A549 (cell line): ENCODE measurements around the gene DPYSL4. TPM values are rescaled to one million over a fixed set of nuclear protein-coding genes. Genes with fewer than 3 reads are reported as not detected.

ENCODE experiments used
- ATAC-seq, 2 experiments: fragments of 200-7000 bp in 1 of 2; fragments of >200 bp in 1 of 2; cut with Nextera tagmentation in 1 of 2; cut with Tn5 transposase in 1 of 2; 3 replicates each; pipeline versions ENCODE4 v1.8.0 to v1.9.1; 2018 to 2020; ENCODE audit warnings: mild to moderate bottlenecking in 1 of 2, moderate library complexity in 1 of 2
- CTCF ChIA-PET: fragments of 300-600 bp; sonication (Branson Sonifier 250); formaldehyde crosslinking; extraction: SDS; loops from one replicate; lab custom pipeline; 2021; ENCODE audit warnings: antibody characterized with exemption, inconsistent platforms; lab: Yijun Ruan, JAX
- POLR2A ChIA-PET: fragments of 350-600 bp; formaldehyde crosslinking; extraction: SDS; loops from one replicate; lab custom pipeline; 2021; ENCODE audit warnings: antibody characterized with exemption, inconsistent platforms; lab: Yijun Ruan, JAX
- DNase-seq, 2 experiments: peaks; one replicate each; pipeline versions ENCODE4 v3.0.0 to v3.0.0-alpha.2; 2011 to 2016; ENCODE audit warnings: low read depth in 1 of 2, low spot score in 1 of 2
- FAIRE-seq: peaks from 2 replicates; lab custom pipeline; 2011; peaks lifted over from hg19 to GRCh38; lab: Jason Lieb, UNC
- H3K27ac ChIP-seq, 2 experiments: fragments of >200 bp; sonication (Bioruptor Twin); formaldehyde crosslinking; 3 replicates each; pipeline ENCODE4 v1.5.1; 2016 to 2017
- H3K4me1 ChIP-seq: fragments of >200 bp; sonication (Bioruptor Twin); formaldehyde crosslinking; 3 replicates; pipeline ENCODE4 v1.6.1; 2016
- H3K4me2 ChIP-seq: fragments of >200 bp; sonication (Bioruptor Twin); formaldehyde crosslinking; 3 replicates; pipeline ENCODE4 v1.6.1; 2016
- H3K4me3 ChIP-seq: fragments of >200 bp; sonication (Bioruptor Twin); formaldehyde crosslinking; 3 replicates; pipeline ENCODE4 v1.5.1; 2016
- H3K9me3 ChIP-seq: fragments of >200 bp; sonication (Bioruptor Twin); formaldehyde crosslinking; 3 replicates; pipeline ENCODE4 v1.6.1; 2016
- ATOH8 ChIP-seq: fragments of 250-450 bp; sonication (Bioruptor Pico); IDR thresholded peaks from 2 replicates; pipeline ENCODE4 v1.5.0; 2020; ENCODE audit warnings: low read depth, mild to moderate bottlenecking, moderate library complexity
- CBX2 ChIP-seq: fragments of 200-600 bp; sonication (generic); IDR thresholded peaks from 2 replicates; pipeline ENCODE4 v1.6.1; 2016; ENCODE audit warnings: low read depth, mild to moderate bottlenecking, borderline replicate concordance
- CBX8 ChIP-seq: fragments of 200-600 bp; sonication (generic); IDR thresholded peaks from 2 replicates; pipeline ENCODE4 v1.6.1; 2016
- CEBPB ChIP-seq, 2 experiments: fragments of >200 bp in 1 of 2; sonication (Bioruptor Twin) in 1 of 2; formaldehyde crosslinking in 1 of 2; IDR thresholded peaks; 2 replicates each; pipeline ENCODE4 v1.6.1; 2012 to 2016
- FOSB ChIP-seq: fragments of 250-450 bp; sonication (Bioruptor Pico); IDR thresholded peaks from 2 replicates; pipeline ENCODE4 v1.5.0; 2020; ENCODE audit warnings: mild to moderate bottlenecking, moderate library complexity
- FOSL2 ChIP-seq, 2 experiments: fragments of 450-650 bp in 1 of 2; fragments of >200 bp in 1 of 2; sonication (Bioruptor Twin) in 1 of 2; formaldehyde crosslinking; IDR thresholded peaks; 2 replicates each; pipeline versions ENCODE4 v1.5.0 to v1.6.1; 2016 to 2020; ENCODE audit warnings: mild to moderate bottlenecking in 1 of 2, moderate library complexity in 1 of 2
- GATA3 ChIP-seq: IDR thresholded peaks from 2 replicates; pipeline ENCODE4 v1.6.1; 2012; ENCODE audit warnings: borderline replicate concordance
- HES2 ChIP-seq: fragments of >200 bp; sonication (Bioruptor Twin); formaldehyde crosslinking; IDR thresholded peaks from 2 replicates; pipeline ENCODE4 v1.6.1; 2016
- HEYL ChIP-seq: fragments of 250-450 bp; sonication (Bioruptor Pico); IDR thresholded peaks from 2 replicates; pipeline ENCODE4 v1.8.0; 2021; ENCODE audit warnings: mild to moderate bottlenecking, moderate library complexity
- HMGXB4 ChIP-seq: fragments of 250-450 bp; sonication (Bioruptor Pico); IDR thresholded peaks from 2 replicates; pipeline ENCODE4 v1.5.0; 2021; ENCODE audit warnings: mild to moderate bottlenecking, moderate library complexity, borderline replicate concordance
- HOXB13 ChIP-seq: fragments of 250-450 bp; sonication (Bioruptor Pico); IDR thresholded peaks from 2 replicates; pipeline ENCODE4 v1.5.0; 2020; ENCODE audit warnings: low read depth, mild to moderate bottlenecking, moderate library complexity
- HOXB5 ChIP-seq: fragments of 250-450 bp; sonication (Bioruptor Pico); IDR thresholded peaks from 2 replicates; pipeline ENCODE4 v1.5.0; 2020; ENCODE audit warnings: mild to moderate bottlenecking, moderate library complexity
- JUNB ChIP-seq: fragments of >200 bp; sonication (Bioruptor Twin); formaldehyde crosslinking; IDR thresholded peaks from 2 replicates; pipeline ENCODE4 v1.6.1; 2016
- KDM1A ChIP-seq: fragments of 200-600 bp; sonication (generic); IDR thresholded peaks from 2 replicates; pipeline ENCODE4 v1.6.1; 2016; ENCODE audit warnings: low read depth, mild to moderate bottlenecking
- MYC ChIP-seq: IDR thresholded peaks from 2 replicates; pipeline ENCODE4 v1.6.1; 2012; ENCODE audit warnings: mild to moderate bottlenecking, inconsistent platforms, low read length, improper control_type of control experiment, borderline replicate concordance
- NR3C1 ChIP-seq: fragments of >200 bp; sonication (Bioruptor Twin); formaldehyde crosslinking; IDR thresholded peaks from 3 replicates; pipeline ENCODE4 v1.6.1; 2017
- PBX3 ChIP-seq: IDR thresholded peaks from 2 replicates; pipeline ENCODE4 v1.6.1; 2012
- PHF8 ChIP-seq: fragments of 200-600 bp; sonication (generic); IDR thresholded peaks from 2 replicates; pipeline ENCODE4 v1.6.1; 2016; ENCODE audit warnings: low read depth, mild to moderate bottlenecking, antibody characterized with exemption, moderate library complexity, borderline replicate concordance
- POLR2A ChIP-seq: IDR thresholded peaks from 2 replicates; pipeline ENCODE4 v1.6.1; 2012; ENCODE audit warnings: mild to moderate bottlenecking, low read length
- RNF2 ChIP-seq: fragments of 200-600 bp; sonication (generic); IDR thresholded peaks from 2 replicates; pipeline ENCODE4 v1.6.1; 2016; ENCODE audit warnings: low read depth, mild to moderate bottlenecking, antibody characterized with exemption, moderate library complexity, borderline replicate concordance
- ZFP36 ChIP-seq: fragments of 450-650 bp; IDR thresholded peaks from 2 replicates; pipeline ENCODE4 v1.6.1; 2014; ENCODE audit warnings: borderline replicate concordance; ENCODE audit not compliant: partially characterized antibody
- WGBS: methylation state at CpG from one replicate; pipeline ENCODE4 v1.1.6; 2017; ENCODE audit errors: missing lambda C conversion rate; 5-methylcytosine and 5-hydroxymethylcytosine counted together
- polyA plus RNA-seq, 4 experiments: library from polyadenylated mRNA; depleted of rRNA in 3 of 4; stranded (reverse); fragments of >200 nt; fragmentation: RNase III in 1 of 4; extraction: RNeasy Plus Mini Kit Qiagen cat#74134 plus additional on column Dnase treatment in 1 of 4; gene quantifications; 2 replicates in 3 of 4; 3 replicates in 1 of 4; pipeline ENCODE4 v1.2.3, GENCODE V29; 2011 to 2017
- TF ChIP-seq, protein P1 (sequence below): fragments of 450-650 bp; IDR thresholded peaks from 2 replicates; pipeline ENCODE4 v1.6.1; 2014; ENCODE audit warnings: antibody characterized with exemption

Gene DPYSL4
- polyA plus RNA-seq, 2 of the 4 experiments (the other 2 are of a cell fraction), result 2.9 to 14.1 TPM

GRCh38 chr10:132198068-132198370 is 11.3 kb downstream of the DPYSL4 start:
- no peak overlapping the region for H3K4me3 ChIP-seq
- no peak for TF ChIP-seq GATA3
- TF ChIP-seq FOSB (CRISPR knock-in tag), result no peak
- no peak for TF ChIP-seq PHF8
- TF ChIP-seq CEBPB (IDR thresholded peaks at IDR 0.05), result no peak
- TF ChIP-seq ATOH8, result no peak
- no peak for TF ChIP-seq MYC
- no peak for TF ChIP-seq HEYL (CRISPR knock-in tag)
- TF ChIP-seq RNF2, result no peak
- no peak for TF ChIP-seq CBX8
- no peak for TF ChIP-seq JUNB
- no peak for TF ChIP-seq KDM1A
- no peak for TF ChIP-seq CBX2
- TF ChIP-seq, protein P1, sequence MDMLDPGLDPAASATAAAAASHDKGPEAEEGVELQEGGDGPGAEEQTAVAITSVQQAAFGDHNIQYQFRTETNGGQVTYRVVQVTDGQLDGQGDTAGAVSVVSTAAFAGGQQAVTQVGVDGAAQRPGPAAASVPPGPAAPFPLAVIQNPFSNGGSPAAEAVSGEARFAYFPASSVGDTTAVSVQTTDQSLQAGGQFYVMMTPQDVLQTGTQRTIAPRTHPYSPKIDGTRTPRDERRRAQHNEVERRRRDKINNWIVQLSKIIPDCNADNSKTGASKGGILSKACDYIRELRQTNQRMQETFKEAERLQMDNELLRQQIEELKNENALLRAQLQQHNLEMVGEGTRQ, result no peak
- TF ChIP-seq HOXB5 (CRISPR knock-in tag), result no peak
- TF ChIP-seq ZFP36, result no peak
- no peak for TF ChIP-seq HES2
- TF ChIP-seq HOXB13 (CRISPR knock-in tag), result no peak
- TF ChIP-seq POLR2A, result no peak
- TF ChIP-seq PBX3, result no peak
- no peak for TF ChIP-seq HMGXB4 (CRISPR knock-in tag)
- TF ChIP-seq, all 56 proteins: peak for 0
- FAIRE-seq (no peak), DNase-seq (no peak), ATAC-seq (no peak)
- ChIA-PET POLR2A (no interaction called here), CTCF (interaction anchor here (1.1 to 1.5 kb wide), 2 partner anchors 11 to 28 kb away, joined by 3 read pairs; no protein-coding TSS in a partner anchor)
- no peaks in the 10 kb centered on the region for H3K9me3 ChIP-seq
- 97% methylated on average over 3 of the region's 3 CpGs for WGBS
- no peak overlapping the region for H3K27ac ChIP-seq
- no peaks in the 10 kb centered on the region for H3K4me1 ChIP-seq
- H3K4me2 ChIP-seq, result no peak overlapping the region

DNA sequence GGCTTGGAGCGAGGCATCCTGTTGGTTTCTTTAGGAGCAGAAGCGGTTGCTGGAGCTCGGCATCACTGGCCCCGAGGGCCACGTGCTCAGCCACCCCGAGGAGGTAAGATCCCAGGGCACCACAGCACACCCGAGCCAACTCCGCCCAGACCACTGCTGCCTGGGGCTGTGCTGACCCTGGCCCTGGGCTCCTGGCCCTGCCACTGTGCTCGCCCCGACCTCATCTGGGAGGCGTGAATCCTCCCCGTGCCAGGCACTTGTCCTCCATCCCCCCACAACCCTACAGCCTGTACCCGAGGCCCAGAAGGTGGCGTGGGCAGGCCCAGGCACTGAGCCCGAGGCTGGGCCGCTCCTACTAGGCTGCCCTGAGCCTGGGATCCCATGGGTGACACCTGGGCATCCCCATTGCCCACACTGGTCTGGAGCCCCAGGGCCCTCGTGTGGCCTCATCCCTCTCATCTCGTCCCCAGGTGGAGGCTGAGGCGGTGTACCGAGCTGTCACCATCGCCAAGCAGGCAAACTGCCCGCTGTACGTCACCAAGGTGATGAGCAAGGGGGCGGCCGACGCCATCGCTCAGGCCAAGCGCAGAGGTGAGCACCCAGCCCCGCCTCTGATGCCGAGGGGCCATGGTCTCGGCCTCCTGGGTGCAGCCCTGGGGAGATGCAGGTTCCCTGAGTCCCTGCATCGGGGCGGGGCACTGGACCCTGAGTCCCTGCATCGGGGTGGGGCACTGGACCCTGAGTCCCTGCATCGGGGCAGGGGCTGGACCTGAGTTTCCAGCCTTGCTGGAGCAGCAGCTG is 11.8 kb downstream of the DPYSL4 start:
- ChIA-PET CTCF (interaction anchor here (1.1 to 1.5 kb wide), 2 partner anchors 11 to 28 kb away, joined by 3 read pairs; no protein-coding TSS in a partner anchor), POLR2A (no interaction called here)
- Histone ChIP-seq H3K4me3 (no peak overlapping the region), H3K27ac (no peak overlapping the region), H3K9me3 (no peaks in the 10 kb centered on the region), H3K4me2 (no peak overlapping the region), H3K4me1 (no peaks in the 10 kb centered on the region)
- DNase-seq (no peak), ATAC-seq (no peak; a peak in 1 of 6 replicates), FAIRE-seq (no peak)
- 90% methylated on average over 28 of the region's 35 CpGs for WGBS
- TF ChIP-seq FOSL2 (IDR thresholded peaks at IDR 0.05), result no peak
- no peak for TF ChIP-seq FOSL2 (CRISPR knock-in tag; IDR thresholded peaks at IDR 0.05)
- TF ChIP-seq ATOH8, result no peak
- TF ChIP-seq HOXB13 (CRISPR knock-in tag), result no peak
- TF ChIP-seq NR3C1, result no peak
- TF ChIP-seq PBX3, result no peak
